ENCODE results near the gene HMOX2.

GRCh38 chr16:4522051-4522581 is 45.9 kb downstream of the HMOX2 start:
- TF ChIP-seq, protein P1, sequence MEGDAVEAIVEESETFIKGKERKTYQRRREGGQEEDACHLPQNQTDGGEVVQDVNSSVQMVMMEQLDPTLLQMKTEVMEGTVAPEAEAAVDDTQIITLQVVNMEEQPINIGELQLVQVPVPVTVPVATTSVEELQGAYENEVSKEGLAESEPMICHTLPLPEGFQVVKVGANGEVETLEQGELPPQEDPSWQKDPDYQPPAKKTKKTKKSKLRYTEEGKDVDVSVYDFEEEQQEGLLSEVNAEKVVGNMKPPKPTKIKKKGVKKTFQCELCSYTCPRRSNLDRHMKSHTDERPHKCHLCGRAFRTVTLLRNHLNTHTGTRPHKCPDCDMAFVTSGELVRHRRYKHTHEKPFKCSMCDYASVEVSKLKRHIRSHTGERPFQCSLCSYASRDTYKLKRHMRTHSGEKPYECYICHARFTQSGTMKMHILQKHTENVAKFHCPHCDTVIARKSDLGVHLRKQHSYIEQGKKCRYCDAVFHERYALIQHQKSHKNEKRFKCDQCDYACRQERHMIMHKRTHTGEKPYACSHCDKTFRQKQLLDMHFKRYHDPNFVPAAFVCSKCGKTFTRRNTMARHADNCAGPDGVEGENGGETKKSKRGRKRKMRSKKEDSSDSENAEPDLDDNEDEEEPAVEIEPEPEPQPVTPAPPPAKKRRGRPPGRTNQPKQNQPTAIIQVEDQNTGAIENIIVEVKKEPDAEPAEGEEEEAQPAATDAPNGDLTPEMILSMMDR (IDR thresholded peaks at IDR 0.05; ENCODE audit: low read length): no peak
- TF ChIP-seq EZH2 (IDR thresholded peaks at IDR 0.05; ENCODE audit: borderline replicate concordance, low read length): no peak
